GM21515 (cell line): ENCODE data around the gene FGFR3.
"Not testable (repeated sequence)": the region's sequence is repeated elsewhere in the genome, so short reads cannot be mapped to it uniquely, and the experiment has no call there.

ENCODE experiments used
- ATAC-seq: cut with Tn5 transposase; IDR thresholded peaks from one replicate; pipeline ENCODE4 v1.9.1; 2021; ENCODE audit not compliant: unreplicated experiment

The FGFR3 gene

DNA sequence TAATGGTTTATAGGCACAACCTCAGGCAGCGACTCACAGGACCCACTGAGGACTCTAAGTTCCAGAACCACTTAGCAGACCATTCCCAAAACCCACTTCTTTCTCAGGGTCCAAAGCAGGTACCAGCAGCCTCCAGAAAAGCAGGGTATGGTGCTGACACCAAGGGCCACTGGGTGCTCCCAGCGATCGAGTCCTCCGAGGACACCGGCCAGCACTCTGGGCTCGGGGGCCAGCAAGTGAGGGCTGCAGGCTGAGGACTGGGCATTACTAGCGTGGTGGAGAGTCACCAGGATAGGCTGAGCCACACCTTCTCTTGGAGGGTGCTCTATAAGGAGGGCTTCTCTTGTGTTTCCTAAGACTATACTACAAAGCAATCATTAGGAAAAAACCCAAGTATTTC, 43.6 kb downstream of the FGFR3 start:
- no peak for ATAC-seq

GRCh38 chr4:1837069-1837468, 44.0 kb downstream of the FGFR3 start:
- ATAC-seq, result no peak

- no peak for ATAC-seq
Measured at GRCh38 chr4:1839282-1839681, 46.2 kb downstream of the FGFR3 start.

- no peak for ATAC-seq
Measured at GRCh38 chr4:1841201-1841886, 48.3 kb downstream of the FGFR3 start.

DNA sequence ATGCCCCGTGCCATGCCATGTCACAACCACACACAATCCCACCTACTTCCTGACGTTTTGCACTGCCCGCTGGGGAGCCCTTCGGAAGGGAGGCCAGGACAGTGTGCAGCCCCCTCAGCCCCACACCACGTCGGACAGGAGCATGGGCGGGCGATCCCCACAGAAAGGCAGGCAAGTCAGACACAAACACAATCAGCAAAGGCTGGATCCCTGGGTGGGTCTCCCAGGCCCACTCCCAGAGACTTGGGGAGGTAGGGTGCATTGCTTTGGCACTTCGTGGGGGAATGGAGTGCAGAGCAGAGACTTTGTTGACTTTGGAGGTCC, 48.8 kb downstream of the FGFR3 start:
- no peak for ATAC-seq

DNA sequence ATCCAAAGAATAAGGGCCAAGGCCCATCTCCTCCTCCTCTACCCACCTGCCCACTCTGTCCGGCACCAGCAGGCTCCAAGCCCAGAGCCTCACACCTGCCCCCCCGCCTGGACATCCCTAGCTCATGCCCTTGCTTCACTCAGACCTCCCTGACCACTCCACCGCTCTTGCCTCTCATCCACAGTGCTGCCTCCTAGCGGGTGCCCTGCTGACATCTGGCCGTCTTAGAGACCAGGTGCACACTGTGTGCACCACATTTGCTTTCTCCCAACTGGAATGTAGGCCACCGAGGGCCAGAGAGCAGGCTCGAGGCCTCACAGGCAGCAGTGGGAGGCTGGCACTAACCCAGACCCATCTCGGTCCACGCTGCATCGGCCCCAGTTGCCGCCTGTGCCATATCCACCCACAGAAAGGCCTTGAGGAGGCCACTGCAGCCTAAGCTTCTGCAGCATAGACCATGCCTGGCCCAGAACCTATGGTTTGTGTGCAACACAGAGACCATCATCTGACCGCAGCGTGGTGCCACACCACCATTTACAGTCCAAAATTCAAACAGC, 49.3 kb downstream of the FGFR3 start:
- ATAC-seq, result no peak

GRCh38 chr4:1842993-1843448, 49.9 kb downstream of the FGFR3 start:
- ATAC-seq, result no peak

- ATAC-seq, result no peak
Measured at GRCh38 chr4:1843852-1844251, 50.8 kb downstream of the FGFR3 start.

- not testable (repeated sequence) for ATAC-seq
Measured at GRCh38 chr4:1844618-1845017, 51.5 kb downstream of the FGFR3 start.

DNA sequence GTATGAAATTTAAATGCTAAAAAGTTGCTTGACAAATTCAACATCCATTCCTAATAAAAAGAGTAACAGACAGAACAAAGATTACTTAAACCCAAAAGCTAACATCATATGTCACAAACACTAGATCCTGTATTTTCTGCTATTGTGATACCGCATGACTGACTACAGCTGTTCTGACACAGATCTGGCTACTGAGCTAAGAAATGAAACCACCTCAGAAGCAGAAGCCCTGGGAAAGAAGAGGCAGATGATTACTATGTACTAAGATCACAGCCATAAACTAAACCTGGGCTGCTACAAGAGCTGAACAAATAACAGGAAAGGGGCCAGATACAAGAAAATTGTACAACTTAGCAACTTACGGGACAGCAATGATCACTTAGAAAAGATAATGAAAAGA, 53.5 kb downstream of the FGFR3 start:
- ATAC-seq, result no peak

GRCh38 chr4:1850276-1850675, 57.2 kb downstream of the FGFR3 start:
- ATAC-seq, result no peak

- ATAC-seq, result no peak
Measured at GRCh38 chr4:1851160-1851559, 58.1 kb downstream of the FGFR3 start.

GRCh38 chr4:1851575-1852410, 58.7 kb downstream of the FGFR3 start:
- ATAC-seq, result no peak

DNA sequence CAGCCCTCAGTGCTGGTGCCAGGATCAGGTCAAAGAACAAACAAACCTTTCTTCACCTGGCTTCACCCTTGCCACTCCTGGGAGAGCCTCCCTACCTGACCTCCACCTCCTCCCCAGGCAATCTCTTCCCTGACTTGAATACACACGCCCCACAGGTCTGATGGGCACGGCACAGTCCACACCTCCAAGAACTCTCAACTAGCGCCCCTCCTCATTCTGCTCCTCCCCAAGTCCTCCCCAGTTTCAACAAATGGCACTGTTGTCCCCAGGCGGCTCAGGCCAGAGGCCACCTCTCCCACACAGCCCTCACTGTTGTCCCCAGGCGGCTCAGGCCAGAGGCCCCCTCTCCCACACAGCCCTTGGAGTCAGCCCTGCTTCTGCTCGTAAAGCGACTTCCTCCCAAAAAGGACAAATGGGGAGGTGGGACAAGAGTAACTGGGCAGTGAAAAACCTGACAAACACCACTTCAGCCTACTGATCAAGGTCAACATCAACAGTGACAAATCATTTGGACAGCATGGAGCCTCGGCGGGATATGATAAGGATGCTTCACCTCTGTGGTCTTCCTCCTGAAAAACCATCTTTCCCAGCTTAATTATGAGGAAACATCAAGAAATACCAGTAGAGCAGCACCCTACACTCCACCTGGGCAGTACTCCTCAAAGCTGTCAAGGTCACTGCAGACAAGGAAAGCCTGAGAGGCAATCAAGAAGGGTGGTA, 60.0 kb downstream of the FGFR3 start:
- no peak for ATAC-seq

GRCh38 chr4:1854752-1855151, 61.7 kb downstream of the FGFR3 start:
- no peak for ATAC-seq

DNA sequence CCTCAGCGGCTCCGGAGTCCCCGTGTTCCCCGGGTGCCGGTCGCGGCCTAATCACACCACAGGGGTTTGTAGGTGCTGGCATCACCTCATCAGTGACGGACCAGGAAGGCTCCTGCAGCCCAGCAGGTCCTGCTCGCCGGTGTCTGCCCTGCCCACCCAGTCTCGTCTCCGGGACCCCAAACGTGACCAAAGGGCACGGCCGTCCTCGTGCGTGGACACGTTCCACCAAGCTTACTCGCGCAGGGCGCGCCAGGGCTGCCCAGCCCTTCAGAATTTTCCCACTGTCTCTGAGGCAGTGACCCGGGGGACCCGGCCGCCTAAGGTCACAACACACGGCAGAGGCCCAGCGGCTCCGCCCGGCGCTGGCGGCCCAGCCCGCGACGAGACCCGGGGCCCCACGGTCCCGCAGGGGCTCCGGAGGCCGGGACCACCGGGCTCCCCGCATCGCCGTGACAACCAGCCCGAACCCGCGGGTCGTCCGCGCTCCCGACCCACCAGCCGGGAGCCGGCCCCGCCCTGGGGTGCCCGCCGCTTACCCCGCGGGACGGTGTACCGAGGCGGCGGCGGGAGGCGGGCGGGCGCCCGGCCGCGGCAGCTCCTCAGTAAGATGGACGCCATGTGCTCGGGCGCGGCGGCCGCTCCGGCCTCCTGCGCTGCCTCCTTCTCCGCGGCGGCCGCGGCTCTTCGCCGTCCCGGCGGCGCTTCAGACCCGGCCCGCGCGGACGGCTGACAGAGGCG, 62.4 kb downstream of the FGFR3 start:
- ATAC-seq, result peak; percentile 30

DNA sequence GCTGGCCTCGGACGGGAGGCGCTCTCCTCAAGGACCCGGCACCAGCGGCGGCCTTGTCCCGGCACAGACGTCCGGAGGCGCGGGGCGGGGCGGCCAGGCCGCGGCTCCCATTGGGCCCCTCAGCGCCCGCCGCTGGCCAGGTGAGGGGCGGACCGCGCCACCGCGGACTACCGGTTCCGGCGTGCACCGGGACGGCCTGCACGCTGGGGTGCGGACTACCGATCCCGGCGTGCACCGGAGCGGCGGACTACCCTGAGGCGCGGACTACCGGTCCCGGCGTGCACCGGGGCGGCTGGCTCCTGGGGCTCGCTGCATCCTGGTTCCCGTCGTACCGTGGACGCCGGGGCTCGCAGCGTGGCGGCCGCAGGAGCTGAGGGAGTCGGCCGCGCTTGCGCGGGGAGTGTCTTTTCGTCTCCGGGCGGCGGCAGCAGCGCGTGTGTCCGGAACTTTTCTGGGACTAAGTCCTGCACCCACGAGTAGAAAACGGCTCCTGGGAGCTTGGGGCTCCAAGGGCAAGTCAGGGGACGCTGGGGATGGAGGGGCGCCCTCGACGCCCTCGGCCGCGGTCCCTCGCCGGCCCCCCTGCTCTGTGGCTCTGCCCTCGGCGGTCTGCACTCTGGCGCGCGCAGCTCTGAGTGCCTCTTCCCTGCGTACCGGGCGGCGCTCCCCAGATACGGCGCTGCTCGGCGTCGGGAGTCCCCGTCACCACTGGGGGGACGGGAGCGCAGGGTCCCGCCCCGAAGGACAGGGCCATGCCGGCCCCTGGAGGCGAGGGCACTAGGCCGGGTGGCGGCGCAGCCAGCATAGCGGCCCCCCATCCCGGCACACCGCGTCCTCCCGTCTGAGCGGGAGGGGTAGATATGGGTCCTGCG, 63.2 kb downstream of the FGFR3 start, which contains the start of gene LETM1:
Gene LETM1 (minus strand): TSS at position 86 of the 872 bp plus-strand sequence. CDS start 206 bp downstream, outside the sequence.
- peak; percentile 87 for ATAC-seq

DNA sequence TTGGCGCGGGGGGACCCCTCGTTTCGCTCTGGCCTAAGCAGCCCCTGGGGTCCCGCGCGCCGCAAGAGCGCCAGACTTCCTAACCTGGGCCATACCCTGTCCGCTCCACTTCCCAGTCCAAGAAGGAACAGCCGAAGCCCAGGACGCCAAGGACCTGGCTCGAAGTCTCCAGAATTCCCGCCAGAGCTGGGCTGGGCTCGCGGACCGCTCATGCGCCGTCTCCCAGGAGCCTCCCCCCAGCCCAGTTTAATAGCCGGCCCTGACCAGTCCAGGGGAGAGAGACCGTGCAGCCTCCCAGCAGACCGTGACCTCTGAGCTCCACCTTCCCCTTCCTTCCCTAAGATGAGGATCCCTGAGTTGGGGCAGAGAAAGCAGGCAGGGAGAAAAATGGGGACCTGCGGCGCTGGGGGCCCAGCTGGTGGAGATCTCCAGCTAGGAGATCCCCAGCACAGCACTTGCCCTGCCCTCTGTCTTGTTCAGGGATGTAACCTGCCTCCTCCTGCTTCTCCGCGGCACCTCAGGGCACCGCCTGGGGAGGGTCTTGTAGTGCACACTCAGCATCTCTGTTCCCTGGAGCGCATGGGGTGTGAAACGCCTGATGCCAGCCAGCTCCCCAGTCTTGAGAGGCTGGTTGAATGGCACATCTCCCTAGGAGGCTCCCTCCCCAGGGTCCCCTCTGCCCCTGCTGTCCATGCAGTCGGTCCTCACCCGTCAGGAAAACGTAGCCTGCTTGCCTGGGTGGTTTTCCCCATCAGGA, 64.0 kb downstream of the FGFR3 start:
- no peak for ATAC-seq

- ATAC-seq, result no peak
Measured at GRCh38 chr4:1857931-1858330, 64.8 kb downstream of the FGFR3 start.
